Activated effector memory CD4-positive, alpha-beta T cell treated with anti-CD3 and anti-CD28 coated beads, Interleukin-2, amount 50 U/mL, for 16 hours (primary cell): ENCODE data around the gene FBXL7.

ENCODE experiments used
- DNase-seq: peaks from one replicate; pipeline ENCODE4 v3.0.0-alpha.2; 2020

Gene FBXL7

GRCh38 chr5:15914638-15915037 is 414.7 kb downstream of the FBXL7 start:
- DNase-seq: no peak

- DNase-seq: no peak
Observed at GRCh38 chr5:15926586-15926985, 426.6 kb downstream of the FBXL7 start.

- no peak for DNase-seq
Observed at GRCh38 chr5:15927710-15928380, 427.9 kb downstream of the FBXL7 start.

GRCh38 chr5:15929611-15930263 is 429.8 kb downstream of the FBXL7 start:
- no peak for DNase-seq

- no peak for DNase-seq
Observed at GRCh38 chr5:15932066-15932465, 432.1 kb downstream of the FBXL7 start.

GRCh38 chr5:15933259-15934207 is 433.6 kb downstream of the FBXL7 start:
- DNase-seq: no peak

- no peak for DNase-seq
Observed at GRCh38 chr5:15936505-15937245, 436.7 kb downstream of the FBXL7 start.

GRCh38 chr5:15937708-15938107 is 437.7 kb downstream of the FBXL7 start:
- DNase-seq: no peak

GRCh38 chr5:15938186-15938585 is 438.2 kb downstream of the FBXL7 start:
- DNase-seq: no peak

- no peak for DNase-seq
Observed at GRCh38 chr5:15938961-15939360, 439.0 kb downstream of the FBXL7 start.

GRCh38 chr5:15940905-15941304 is 440.9 kb downstream of the FBXL7 start:
- no peak for DNase-seq

- no peak for DNase-seq
Observed at GRCh38 chr5:15943487-15943886, 443.5 kb downstream of the FBXL7 start.

GRCh38 chr5:15946026-15946425 is 446.0 kb downstream of the FBXL7 start:
- no peak for DNase-seq

GRCh38 chr5:15948190-15948589 is 448.2 kb downstream of the FBXL7 start:
- no peak for DNase-seq

- no peak for DNase-seq
Observed at GRCh38 chr5:15951126-15951525, 451.1 kb downstream of the FBXL7 start.

- DNase-seq: no peak
Observed at GRCh38 chr5:15951550-15951949, 451.6 kb downstream of the FBXL7 start.

GRCh38 chr5:15956622-15957021 is 456.6 kb downstream of the FBXL7 start:
- no peak for DNase-seq

- DNase-seq: no peak
Observed at GRCh38 chr5:15957124-15957523, 457.1 kb downstream of the FBXL7 start.

GRCh38 chr5:15959370-15960164 is 459.6 kb downstream of the FBXL7 start:
- DNase-seq: no peak

GRCh38 chr5:15966066-15966640 is 466.2 kb downstream of the FBXL7 start:
- no peak for DNase-seq

- no peak for DNase-seq
Observed at GRCh38 chr5:15966651-15967050, 466.7 kb downstream of the FBXL7 start.

- DNase-seq: no peak
Observed at GRCh38 chr5:15968993-15969392, 469.0 kb downstream of the FBXL7 start.
